Natural killer cell (primary cell): ENCODE results near the gene DGLUCY. TPM values are rescaled to one million over a fixed set of nuclear protein-coding genes. Genes with fewer than 3 reads are reported as not detected.

Experiments
- ATAC-seq, 3 donors: fragments of 150-1000 bp in 2 of 3; fragments of 200-7000 bp in 1 of 3; cut with Tn5 transposase; 1 replicate in 1 of 3; 2 replicates in 2 of 3; pipeline ENCODE4 v1.10.0; 2021; ENCODE audit warnings: mild to moderate bottlenecking in 2 of 3, moderate library complexity in 2 of 3
- DNase-seq, 2 donors: peaks; one replicate each; pipeline versions ENCODE4 v3.0.0 to v3.0.0-alpha.2; 2013 to 2021; ENCODE audit warnings: mixed read lengths in 1 of 2
- H3K27ac ChIP-seq: one replicate; pipeline ENCODE4 v1.5.1; 2013; ENCODE audit warnings: mild to moderate bottlenecking, low read length
- H3K27me3 ChIP-seq: one replicate; pipeline ENCODE4 v1.6.1; 2013; ENCODE audit warnings: low read length; ENCODE audit not compliant: control insufficient read depth, insufficient read depth
- H3K36me3 ChIP-seq: one replicate; pipeline ENCODE4 v1.6.1; 2013; ENCODE audit warnings: low read length; ENCODE audit not compliant: control insufficient read depth, insufficient read depth
- H3K4me1 ChIP-seq: one replicate; pipeline ENCODE4 v1.6.1; 2013; ENCODE audit warnings: low read length; ENCODE audit not compliant: control insufficient read depth, insufficient read depth
- H3K4me3 ChIP-seq: one replicate; pipeline ENCODE4 v1.5.1; 2013; ENCODE audit warnings: low read length
- H3K9me3 ChIP-seq: one replicate; pipeline ENCODE4 v1.6.1; 2013; ENCODE audit warnings: low read length; ENCODE audit not compliant: control insufficient read depth, insufficient read depth
- H3K27ac Mint-ChIP-seq, 2 donors: one replicate each; pipeline ENCODE4 v1.8.0; 2022; ENCODE audit warnings: mild to moderate bottlenecking in 2 of 2, mixed read lengths in 2 of 2, moderate library complexity in 1 of 2
- H3K27me3 Mint-ChIP-seq, 2 donors: one replicate each; pipeline ENCODE4 v1.8.0; 2022; ENCODE audit warnings: low read depth in 2 of 2, mixed read lengths in 2 of 2
- H3K36me3 Mint-ChIP-seq: one replicate; pipeline ENCODE4 v1.8.0; 2022; ENCODE audit warnings: mixed read lengths
- H3K4me1 Mint-ChIP-seq, 2 donors: one replicate each; pipeline ENCODE4 v1.8.0; 2022; ENCODE audit warnings: mixed read lengths in 2 of 2
- H3K4me3 Mint-ChIP-seq: one replicate; pipeline ENCODE4 v1.8.0; 2022; ENCODE audit warnings: mild to moderate bottlenecking, moderate library complexity, mixed read lengths
- H3K9me3 Mint-ChIP-seq, 2 donors: one replicate each; pipeline ENCODE4 v1.8.0; 2022; ENCODE audit warnings: mixed read lengths in 2 of 2
- WGBS: methylation state at CpG from one replicate; pipeline ENCODE4 v1.1.7; 2013; ENCODE audit warnings: missing lambda C conversion rate; ENCODE audit not compliant: insufficient coverage; 5-methylcytosine and 5-hydroxymethylcytosine counted together
- intact Hi-C: fragments of 100-400 bp; cut with micrococcal nuclease; formaldehyde crosslinking; loops from one replicate; pipeline ENCODE4 v1.14.2; 2022
- total RNA-seq, 4 donors: library from RNA; stranded (reverse); fragments of 120-200 nt in 1 of 4; gene quantifications; one replicate each; pipeline versions ENCODE4 v1.2.3 to v1.2.4, GENCODE V29; 2013 to 2022
- TF ChIP-seq, protein P1 (sequence below): fragments of 200-600 bp; IDR thresholded peaks from one replicate; pipeline ENCODE4 v1.8.0; 2022; ENCODE audit warnings: antibody characterized with exemption

DGLUCY gene
- total RNA-seq, 3 donors from 2014 or later (not counting 1 experiment from before 2014, with no cell fraction given) = 108 to 142 (median 110) TPM

- peaks cover 75 to 86% of the 10 kb centered on the region in 2 donors for H3K4me1 Mint-ChIP-seq
- 41% methylated on average over 4 of the region's 5 CpGs for WGBS
- Histone ChIP-seq H3K36me3 (peaks cover 22% of the 10 kb centered on the region), H3K4me1 (peaks cover 50% of the 10 kb centered on the region), H3K27me3 (no peaks in the 10 kb centered on the region), H3K27ac (peak overlapping the region; percentile 94), H3K4me3 (peak overlapping the region; percentile 70), H3K9me3 (no peaks in the 10 kb centered on the region)
- TF ChIP-seq, protein P1, sequence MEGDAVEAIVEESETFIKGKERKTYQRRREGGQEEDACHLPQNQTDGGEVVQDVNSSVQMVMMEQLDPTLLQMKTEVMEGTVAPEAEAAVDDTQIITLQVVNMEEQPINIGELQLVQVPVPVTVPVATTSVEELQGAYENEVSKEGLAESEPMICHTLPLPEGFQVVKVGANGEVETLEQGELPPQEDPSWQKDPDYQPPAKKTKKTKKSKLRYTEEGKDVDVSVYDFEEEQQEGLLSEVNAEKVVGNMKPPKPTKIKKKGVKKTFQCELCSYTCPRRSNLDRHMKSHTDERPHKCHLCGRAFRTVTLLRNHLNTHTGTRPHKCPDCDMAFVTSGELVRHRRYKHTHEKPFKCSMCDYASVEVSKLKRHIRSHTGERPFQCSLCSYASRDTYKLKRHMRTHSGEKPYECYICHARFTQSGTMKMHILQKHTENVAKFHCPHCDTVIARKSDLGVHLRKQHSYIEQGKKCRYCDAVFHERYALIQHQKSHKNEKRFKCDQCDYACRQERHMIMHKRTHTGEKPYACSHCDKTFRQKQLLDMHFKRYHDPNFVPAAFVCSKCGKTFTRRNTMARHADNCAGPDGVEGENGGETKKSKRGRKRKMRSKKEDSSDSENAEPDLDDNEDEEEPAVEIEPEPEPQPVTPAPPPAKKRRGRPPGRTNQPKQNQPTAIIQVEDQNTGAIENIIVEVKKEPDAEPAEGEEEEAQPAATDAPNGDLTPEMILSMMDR = no peak
- H3K4me3 Mint-ChIP-seq = peak overlapping the region; percentile 91
- H3K27me3 Mint-ChIP-seq = no peaks in the 10 kb centered on the region
- peak in 1 of 2 donors; percentile 34 for DNase-seq
- ATAC-seq = no peak
- peak overlapping the region; percentile 96 for H3K27ac Mint-ChIP-seq
- H3K9me3 Mint-ChIP-seq = no peaks in the 10 kb centered on the region
- peaks cover 10% of the 10 kb centered on the region for H3K36me3 Mint-ChIP-seq
- intact Hi-C loops = loop anchor here (5.0 kb wide), 1 partner anchor 39 kb away; no protein-coding TSS in a partner anchor
These were observed 2.3 kb downstream of the DGLUCY start for GRCh38 chr14:91115986-91116770.

GRCh38 chr14:91116913-91117588 is 3.2 kb downstream of the DGLUCY start:
- TF ChIP-seq, protein P1 = no peak
- Histone ChIP-seq H3K36me3 (peaks cover 22% of the 10 kb centered on the region), H3K9me3 (no peaks in the 10 kb centered on the region), H3K4me3 (no peak overlapping the region), H3K4me1 (peaks cover 50% of the 10 kb centered on the region), H3K27me3 (no peaks in the 10 kb centered on the region), H3K27ac (peak overlapping the region; percentile 94)
- intact Hi-C loops = loop anchor here (5.0 kb wide), 1 partner anchor 40 kb away; no protein-coding TSS in a partner anchor
- H3K27ac Mint-ChIP-seq = peak overlapping the region; percentile 96
- no peaks in the 10 kb centered on the region for H3K27me3 Mint-ChIP-seq
- H3K4me3 Mint-ChIP-seq = peak overlapping the region; percentile 17
- no peaks in the 10 kb centered on the region for H3K9me3 Mint-ChIP-seq
- ATAC-seq = no peak
- peaks cover 10% of the 10 kb centered on the region for H3K36me3 Mint-ChIP-seq
- 51% methylated on average over 6 of the region's 7 CpGs for WGBS
- H3K4me1 Mint-ChIP-seq = peaks cover 82 to 87% of the 10 kb centered on the region in 2 donors
- DNase-seq = peak in 1 of 2 donors; percentile 26

DNA sequence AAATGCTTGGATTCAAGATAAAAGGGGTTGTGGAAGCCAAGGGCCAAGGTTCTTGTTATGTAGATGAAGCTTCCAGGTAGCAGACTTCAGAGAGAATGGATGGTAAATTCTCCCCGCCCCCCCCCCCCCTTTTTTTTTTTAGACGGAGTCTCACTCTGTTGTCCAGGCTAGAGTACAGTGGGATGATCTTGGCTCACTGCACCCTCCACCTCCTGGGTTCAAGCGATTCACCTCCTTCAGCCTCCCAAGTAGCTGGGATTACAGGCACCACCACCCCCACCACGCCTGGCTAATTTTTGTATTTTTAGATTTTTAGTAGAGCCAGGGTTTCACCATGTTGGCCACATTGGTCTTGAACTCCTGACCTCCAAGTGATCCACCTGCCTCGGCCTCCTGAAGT is 4.1 kb downstream of the DGLUCY start:
- H3K27me3 Mint-ChIP-seq = no peaks in the 10 kb centered on the region
- peak overlapping the region; percentile 21 for H3K4me3 Mint-ChIP-seq
- 100% methylated on average over 3 of the region's 5 CpGs for WGBS
- ATAC-seq = no peak
- peaks cover 50% of the 10 kb centered on the region for H3K4me1 ChIP-seq
- no peak for DNase-seq
- intact Hi-C loops = loop anchor here (5.0 kb wide), 1 partner anchor 41 kb away; no protein-coding TSS in a partner anchor
- TF ChIP-seq, protein P1 = no peak
- H3K36me3 Mint-ChIP-seq = peaks cover 10% of the 10 kb centered on the region
- H3K36me3 ChIP-seq = peaks cover 24% of the 10 kb centered on the region
- peak overlapping the region; percentile 96 for H3K27ac Mint-ChIP-seq
- no peaks in the 10 kb centered on the region for H3K27me3 ChIP-seq
- H3K4me1 Mint-ChIP-seq = peaks cover 77 to 83% of the 10 kb centered on the region in 2 donors
- H3K9me3 Mint-ChIP-seq = no peaks in the 10 kb centered on the region
- no peak overlapping the region for H3K27ac ChIP-seq
- H3K9me3 ChIP-seq = no peaks in the 10 kb centered on the region
- no peak overlapping the region for H3K4me3 ChIP-seq
